Measurements from ENCODE around the gene NPTX1.

Gene NPTX1

GRCh38 chr17:80478487-80479245 lies 2.3 kb upstream of the NPTX1 start:
- TF ChIP-seq CTCF (IDR thresholded peaks at IDR 0.05; ENCODE audit: low read depth, low read length), result no peak
- DNase-seq, result no peak
- peaks cover 58% of the 10 kb centered on the region for H3K27me3 ChIP-seq

GRCh38 chr17:80477647-80478478 lies 1.5 kb upstream of the NPTX1 start:
- Histone ChIP-seq H3K4me3 (ENCODE audit: low read depth, low read length) (peak overlapping the region; percentile 23), H3K27me3 (peaks cover 66% of the 10 kb centered on the region), H3K36me3 (no peaks in the 10 kb centered on the region), H3K4me1 (no peaks in the 10 kb centered on the region), H3K9me3 (no peaks in the 10 kb centered on the region)
- TF ChIP-seq CTCF (IDR thresholded peaks at IDR 0.05; ENCODE audit: low read depth, low read length), result peak; percentile 52
- DNase-seq, result peak; percentile 81

More at GRCh38 chr17:80478487-80479245, 2.3 kb upstream of the NPTX1 start:
- Histone ChIP-seq H3K9me3 (no peaks in the 10 kb centered on the region), H3K4me1 (no peaks in the 10 kb centered on the region), H3K4me3 (ENCODE audit: low read depth, low read length) (peak overlapping the region; percentile 23; the same call in 1 of the 2 replicates), H3K36me3 (no peaks in the 10 kb centered on the region)

- peaks cover 74% of the 10 kb centered on the region for H3K27me3 ChIP-seq
- H3K4me1 ChIP-seq, result no peaks in the 10 kb centered on the region
- TF ChIP-seq CTCF (IDR thresholded peaks at IDR 0.05; ENCODE audit: low read depth, low read length), result no peak
- H3K9me3 ChIP-seq, result no peaks in the 10 kb centered on the region
- no peak for DNase-seq
- H3K36me3 ChIP-seq, result no peaks in the 10 kb centered on the region
- H3K4me3 ChIP-seq (ENCODE audit: low read depth, low read length), result no peak overlapping the region
Measured at GRCh38 chr17:80476877-80477646, 655 bp upstream of the NPTX1 start.

GRCh38 chr17:80474961-80475909 lies 1.2 kb downstream of the NPTX1 start:
- no peak for DNase-seq
- H3K27me3 ChIP-seq, result peaks cover 86% of the 10 kb centered on the region
- no peak overlapping the region for H3K4me3 ChIP-seq (ENCODE audit: low read depth, low read length)

More at GRCh38 chr17:80474961-80475909, 1.2 kb downstream of the NPTX1 start:
- no peak for TF ChIP-seq CTCF (IDR thresholded peaks at IDR 0.05; ENCODE audit: low read depth, low read length)
- Histone ChIP-seq H3K36me3 (no peaks in the 10 kb centered on the region), H3K9me3 (no peaks in the 10 kb centered on the region), H3K4me1 (no peaks in the 10 kb centered on the region)
